RWPE1 (cell line): Measurements from ENCODE around the gene HDAC8.

ENCODE experiments used
- CTCF ChIA-PET: fragments of 350-600 bp; sonication (Branson Sonifier 250); formaldehyde crosslinking; extraction: SDS; loops from one replicate; lab custom pipeline; 2021; lab: Yijun Ruan, JAX
- POLR2A ChIA-PET: fragments of 400-600 bp; formaldehyde crosslinking; extraction: SDS; loops from one replicate; lab custom pipeline; 2020; ENCODE audit warnings: antibody characterized with exemption; ENCODE audit not compliant: low non-redundant PET; lab: Yijun Ruan, JAX
- DNase-seq: peaks from one replicate; pipeline ENCODE4 v3.0.0; 2012; ENCODE audit warnings: low spot score
- H3K27ac ChIP-seq: fragments of 450-650 bp; 2 replicates; pipeline ENCODE4 v1.5.1; 2017
- TF ChIP-seq, protein P1 (sequence below): fragments of 450-650 bp; conservative IDR thresholded peaks from 2 replicates; pipeline ENCODE4 v1.5.1; 2017; ENCODE audit warnings: low read depth, mild to moderate bottlenecking

The HDAC8 gene

DNA sequence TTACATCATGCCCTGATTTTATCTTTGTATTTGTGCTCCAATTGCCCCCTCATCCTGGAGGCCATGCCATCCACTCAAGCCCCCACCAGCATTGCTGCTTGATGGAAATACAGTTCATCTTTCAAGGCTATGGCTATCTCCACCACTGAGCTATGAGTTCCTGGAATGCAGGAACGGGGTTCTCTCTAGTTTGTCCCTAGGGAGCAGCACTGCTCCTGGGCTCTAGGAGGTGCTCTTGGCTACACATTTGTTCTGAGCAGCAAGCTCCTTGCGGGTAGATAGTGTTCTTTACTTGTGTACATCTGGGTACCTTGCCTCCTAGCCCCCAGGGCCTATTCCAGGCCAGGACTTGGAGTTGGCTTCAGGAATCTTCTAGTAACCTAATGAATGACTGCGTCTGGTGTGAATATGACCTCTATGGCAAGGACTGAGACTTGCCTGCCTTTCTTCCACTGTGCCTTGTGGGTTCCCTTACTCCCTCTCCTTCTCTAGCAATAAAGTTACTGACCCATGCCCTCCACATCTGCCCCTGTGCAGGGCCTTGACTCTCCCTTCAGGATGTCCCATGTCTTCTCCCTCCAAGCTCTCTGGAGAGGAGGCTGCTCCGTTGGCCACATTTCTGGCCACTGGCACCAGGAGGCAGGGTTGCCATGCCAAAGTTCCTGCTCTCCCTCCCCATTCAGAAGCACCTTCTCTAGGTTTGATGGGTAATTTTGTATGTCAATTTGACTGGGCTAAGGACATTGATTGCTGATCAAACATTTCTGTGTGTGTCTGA is 274.5 kb downstream of the HDAC8 start:
- no peak overlapping the region for H3K27ac ChIP-seq
- TF ChIP-seq, protein P1, sequence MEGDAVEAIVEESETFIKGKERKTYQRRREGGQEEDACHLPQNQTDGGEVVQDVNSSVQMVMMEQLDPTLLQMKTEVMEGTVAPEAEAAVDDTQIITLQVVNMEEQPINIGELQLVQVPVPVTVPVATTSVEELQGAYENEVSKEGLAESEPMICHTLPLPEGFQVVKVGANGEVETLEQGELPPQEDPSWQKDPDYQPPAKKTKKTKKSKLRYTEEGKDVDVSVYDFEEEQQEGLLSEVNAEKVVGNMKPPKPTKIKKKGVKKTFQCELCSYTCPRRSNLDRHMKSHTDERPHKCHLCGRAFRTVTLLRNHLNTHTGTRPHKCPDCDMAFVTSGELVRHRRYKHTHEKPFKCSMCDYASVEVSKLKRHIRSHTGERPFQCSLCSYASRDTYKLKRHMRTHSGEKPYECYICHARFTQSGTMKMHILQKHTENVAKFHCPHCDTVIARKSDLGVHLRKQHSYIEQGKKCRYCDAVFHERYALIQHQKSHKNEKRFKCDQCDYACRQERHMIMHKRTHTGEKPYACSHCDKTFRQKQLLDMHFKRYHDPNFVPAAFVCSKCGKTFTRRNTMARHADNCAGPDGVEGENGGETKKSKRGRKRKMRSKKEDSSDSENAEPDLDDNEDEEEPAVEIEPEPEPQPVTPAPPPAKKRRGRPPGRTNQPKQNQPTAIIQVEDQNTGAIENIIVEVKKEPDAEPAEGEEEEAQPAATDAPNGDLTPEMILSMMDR, result no peak
- DNase-seq, result no peak
- CTCF ChIA-PET, result no interaction called here
- POLR2A ChIA-PET, result no interaction called here

DNA sequence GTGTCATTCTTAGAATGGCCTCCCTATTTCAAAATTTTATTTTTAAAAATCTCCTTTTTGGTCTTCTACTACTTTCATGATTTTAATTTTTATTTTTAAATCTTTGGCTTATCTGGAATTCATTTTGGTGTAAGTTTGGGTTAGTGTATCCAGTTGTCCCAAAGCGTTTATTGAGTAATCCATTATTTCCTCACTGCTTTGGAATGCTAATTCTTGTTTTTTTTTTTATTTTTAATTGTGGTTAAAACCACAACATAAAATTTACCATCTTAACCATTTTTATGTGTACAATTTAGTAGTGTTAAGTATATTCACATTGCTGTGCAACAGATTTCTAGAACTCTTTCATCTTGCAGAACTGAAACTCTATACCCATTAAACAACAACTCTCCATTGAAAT is 275.7 kb downstream of the HDAC8 start:
- TF ChIP-seq, protein P1, result no peak
- POLR2A ChIA-PET, result no interaction called here
- no peak for DNase-seq
- no peak overlapping the region for H3K27ac ChIP-seq
- CTCF ChIA-PET, result no interaction called here

DNA sequence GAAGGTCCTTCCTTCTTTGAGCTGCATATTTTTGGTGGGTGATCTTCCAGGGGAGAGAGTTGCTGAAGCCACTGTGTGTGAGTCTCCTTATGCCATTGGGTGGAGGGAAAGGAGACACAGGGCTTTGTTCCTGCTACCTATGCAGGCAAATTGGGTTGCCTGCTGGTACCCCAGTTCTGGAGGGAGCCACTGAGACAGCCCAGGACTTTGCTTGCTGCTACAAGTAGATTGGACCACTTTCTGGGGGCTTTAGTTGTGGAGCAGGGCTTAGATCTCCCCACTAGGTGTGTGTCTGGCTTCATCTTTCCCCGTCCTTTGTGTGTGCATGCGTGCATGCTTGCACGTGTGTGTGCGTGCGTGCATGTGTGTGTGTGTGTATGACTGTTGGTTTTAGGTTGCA is 276.9 kb downstream of the HDAC8 start:
- H3K27ac ChIP-seq, result no peak overlapping the region
- DNase-seq, result no peak
- POLR2A ChIA-PET, result no interaction called here
- CTCF ChIA-PET, result no interaction called here
- TF ChIP-seq, protein P1, result no peak

DNA sequence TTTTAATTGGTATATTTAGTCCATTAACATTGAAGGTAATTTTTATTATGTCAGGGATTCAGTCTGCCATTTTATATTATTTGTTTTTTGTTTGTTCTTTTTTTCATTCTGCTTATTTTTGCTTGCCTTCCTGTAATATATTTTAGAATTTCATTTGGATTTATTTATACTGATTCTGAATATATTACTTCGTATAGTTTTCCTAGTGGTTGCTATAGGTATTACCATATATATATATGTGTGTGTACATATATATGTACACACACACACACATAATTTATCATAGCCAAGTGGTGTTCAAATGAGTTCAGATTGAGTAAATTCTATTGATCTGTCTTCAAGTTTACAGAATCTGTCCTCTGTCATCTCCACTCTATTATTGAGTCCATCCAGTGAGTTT is 278.1 kb downstream of the HDAC8 start:
- ChIA-PET CTCF (no interaction called here), POLR2A (no interaction called here)
- no peak for DNase-seq
- H3K27ac ChIP-seq, result no peak overlapping the region
- TF ChIP-seq, protein P1, result no peak

- CTCF ChIA-PET, result no interaction called here
- H3K27ac ChIP-seq, result no peak overlapping the region
- TF ChIP-seq, protein P1, result no peak
- no peak for DNase-seq
- POLR2A ChIA-PET, result no interaction called here
Measured at GRCh38 chrX:72282302-72282701, 290.3 kb downstream of the HDAC8 start.

DNA sequence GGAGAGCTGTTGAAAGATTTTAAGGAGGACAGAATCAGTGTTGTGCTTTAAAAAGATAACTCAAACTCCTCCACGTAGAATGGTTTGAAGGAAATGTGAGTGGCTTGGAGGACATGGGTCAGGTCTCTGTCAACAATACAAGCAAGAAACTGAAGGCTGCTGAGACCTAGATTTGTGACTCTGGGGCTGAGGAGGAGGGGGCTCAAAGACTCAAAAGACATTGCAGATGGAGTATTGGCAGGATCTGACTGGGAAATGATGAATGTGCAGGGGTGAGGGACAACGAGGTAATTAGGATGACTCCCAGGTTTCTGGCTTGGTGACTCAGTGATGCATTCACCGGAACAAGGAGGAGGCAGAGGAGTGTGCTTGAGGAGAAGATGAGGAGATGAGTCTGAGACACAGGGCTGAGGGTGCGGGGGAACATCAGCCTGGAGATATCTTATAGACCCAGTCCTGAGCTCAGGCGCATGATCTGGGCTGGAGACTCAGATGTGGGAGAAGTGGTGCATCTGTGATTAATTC is 292.3 kb downstream of the HDAC8 start:
- ChIA-PET POLR2A (no interaction called here), CTCF (no interaction called here)
- DNase-seq, result peak; percentile 32
- no peak overlapping the region for H3K27ac ChIP-seq
- TF ChIP-seq, protein P1, result no peak
